CD14-positive monocyte (primary cell): ENCODE results near the gene IL22RA1. TPM values are rescaled to one million over a fixed set of nuclear protein-coding genes. Genes with fewer than 3 reads are reported as not detected.

Experiments used
- DNase-seq, 3 donors: peaks; one replicate each; pipeline ENCODE4 v3.0.0-alpha.2; 2011 to 2022
- H2AFZ ChIP-seq: 2 replicates; pipeline ENCODE4 v1.6.0; 2012; ENCODE audit warnings: mild to moderate bottlenecking, low read depth, low read length, inconsistent platforms; ENCODE audit not compliant: insufficient read depth, poor library complexity, severe bottlenecking
- H3K27ac ChIP-seq, 2 donors: 1 replicate in 1 of 2; 2 replicates in 1 of 2; pipeline ENCODE4 v1.5.1; 2012 to 2013; ENCODE audit warnings: low read length in 2 of 2, control low read depth in 1 of 2, inconsistent platforms in 1 of 2, low read depth in 1 of 2, mild to moderate bottlenecking in 1 of 2
- H3K27me3 ChIP-seq, 2 donors: one replicate each; pipeline versions ENCODE4 v1.6.0 to v1.6.1; 2011 to 2013; ENCODE audit warnings: low read length in 2 of 2; ENCODE audit not compliant: control insufficient read depth in 2 of 2, insufficient read depth in 2 of 2
- H3K36me3 ChIP-seq, 2 donors: replicated peaks in 1 of 2; 1 replicate in 1 of 2; 2 replicates in 1 of 2; pipeline versions ENCODE4 v1.5.1 to v1.6.1; 2012 to 2013; ENCODE audit warnings: low read length in 2 of 2, control low read depth in 1 of 2, inconsistent platforms in 1 of 2, mild to moderate bottlenecking in 1 of 2; ENCODE audit not compliant: insufficient read depth in 2 of 2, control insufficient read depth in 1 of 2
- H3K4me1 ChIP-seq, 2 donors: 1 replicate in 1 of 2; 2 replicates in 1 of 2; pipeline versions ENCODE4 v1.5.1 to v1.6.1; 2012 to 2013; ENCODE audit warnings: low read length in 2 of 2, control low read depth in 1 of 2, inconsistent platforms in 1 of 2, mild to moderate bottlenecking in 1 of 2, moderate library complexity in 1 of 2; ENCODE audit not compliant: insufficient read depth in 2 of 2, control insufficient read depth in 1 of 2
- H3K4me2 ChIP-seq: replicated peaks from 2 replicates; pipeline ENCODE3; 2012; ENCODE audit warnings: low read length, moderate library complexity, mild to moderate bottlenecking; ENCODE audit not compliant: poor library complexity, severe bottlenecking; ENCODE audit errors: extremely low read depth
- H3K4me3 ChIP-seq, 3 experiments: fragments of 200-600 bp in 1 of 3; sonication (generic) in 1 of 3; replicated peaks in 1 of 3; 1 replicate in 2 of 3; 2 replicates in 1 of 3; pipeline ENCODE4 v1.5.1; 2011 to 2013; ENCODE audit warnings: low read length in 3 of 3, mild to moderate bottlenecking in 3 of 3, control low read depth in 2 of 3, low read depth in 2 of 3, inconsistent platforms in 1 of 3, moderate library complexity in 1 of 3
- H3K79me2 ChIP-seq: 2 replicates; pipeline ENCODE4 v1.6.0; 2012; ENCODE audit warnings: mild to moderate bottlenecking, control low read depth, inconsistent platforms, low read length, moderate library complexity; ENCODE audit not compliant: insufficient read depth
- H3K9ac ChIP-seq: 2 replicates; pipeline ENCODE4 v1.6.0; 2017; ENCODE audit warnings: low read length, mild to moderate bottlenecking; ENCODE audit not compliant: insufficient read depth, poor library complexity, severe bottlenecking
- H3K9me3 ChIP-seq, 2 donors: replicated peaks in 1 of 2; 1 replicate in 1 of 2; 2 replicates in 1 of 2; pipeline versions ENCODE4 v1.5.1 to v1.6.1; 2012 to 2013; ENCODE audit warnings: low read length in 2 of 2, control low read depth in 1 of 2; ENCODE audit not compliant: control insufficient read depth in 1 of 2, insufficient read depth in 1 of 2
- H4K20me1 ChIP-seq: 2 replicates; pipeline ENCODE4 v1.6.0; 2012; ENCODE audit warnings: mild to moderate bottlenecking, low read length, control low read depth, moderate library complexity; ENCODE audit not compliant: insufficient read depth
- H3K27ac Mint-ChIP-seq, 7 donors: one replicate each; pipeline ENCODE4 v1.8.0; 2020; ENCODE audit warnings: mild to moderate bottlenecking in 7 of 7, mixed read lengths in 7 of 7, moderate library complexity in 6 of 7, inconsistent platforms in 2 of 7
- H3K27me3 Mint-ChIP-seq, 3 donors: one replicate each; pipeline ENCODE4 v1.8.0; 2021 to 2022; ENCODE audit warnings: low read depth in 3 of 3, mild to moderate bottlenecking in 3 of 3, mixed read lengths in 3 of 3, moderate library complexity in 3 of 3, inconsistent platforms in 1 of 3
- H3K36me3 Mint-ChIP-seq, 2 donors: one replicate each; pipeline ENCODE4 v1.8.0; 2020; ENCODE audit warnings: mixed read lengths in 2 of 2, inconsistent platforms in 1 of 2, mild to moderate bottlenecking in 1 of 2
- H3K4me1 Mint-ChIP-seq: one replicate; pipeline ENCODE4 v1.8.0; 2020; ENCODE audit warnings: mild to moderate bottlenecking, mixed read lengths
- H3K4me3 Mint-ChIP-seq, 2 donors: one replicate each; pipeline ENCODE4 v1.8.0; 2020; ENCODE audit warnings: mild to moderate bottlenecking in 2 of 2, mixed read lengths in 2 of 2, moderate library complexity in 1 of 2
- H3K9me3 Mint-ChIP-seq, 7 donors: one replicate each; pipeline ENCODE4 v1.8.0; 2020 to 2022; ENCODE audit warnings: mixed read lengths in 7 of 7, mild to moderate bottlenecking in 6 of 7, moderate library complexity in 6 of 7, inconsistent platforms in 2 of 7
- WGBS: methylation state at CpG from one replicate; pipeline ENCODE4 v1.1.5; 2013; ENCODE audit warnings: missing lambda C conversion rate; ENCODE audit not compliant: insufficient coverage; 5-methylcytosine and 5-hydroxymethylcytosine counted together
- intact Hi-C, 2 donors: fragments of 100-400 bp; cut with micrococcal nuclease; formaldehyde crosslinking; loops; one replicate each; pipeline versions ENCODE4 v1.15.0 to v1.15.1; 2023
- polyA plus RNA-seq, 3 donors: library from polyadenylated mRNA; depleted of rRNA in 1 of 3; unstranded in 2 of 3; stranded (reverse) in 1 of 3; fragments of 300-500 nt in 2 of 3; fragments of >200 nt in 1 of 3; fragmentation: Illumina TruSeq in 2 of 3; gene quantifications; 1 replicate in 2 of 3; 2 replicates in 1 of 3; pipeline ENCODE4 v1.2.3, GENCODE V29; 2012 to 2021
- TF ChIP-seq, protein P1 (sequence below): fragments of 200-600 bp; IDR thresholded peaks from one replicate; pipeline ENCODE4 v1.8.0; 2022; ENCODE audit warnings: antibody characterized with exemption, mild to moderate bottlenecking

The IL22RA1 gene
- polyA plus RNA-seq, 3 donors = not detected

GRCh38 chr1:24107462-24108138 is 35.3 kb downstream of the IL22RA1 start:
- peaks cover 3 to 16% (median 14%) of the 10 kb centered on the region in 3 donors for H3K27me3 Mint-ChIP-seq
- TF ChIP-seq, protein P1, sequence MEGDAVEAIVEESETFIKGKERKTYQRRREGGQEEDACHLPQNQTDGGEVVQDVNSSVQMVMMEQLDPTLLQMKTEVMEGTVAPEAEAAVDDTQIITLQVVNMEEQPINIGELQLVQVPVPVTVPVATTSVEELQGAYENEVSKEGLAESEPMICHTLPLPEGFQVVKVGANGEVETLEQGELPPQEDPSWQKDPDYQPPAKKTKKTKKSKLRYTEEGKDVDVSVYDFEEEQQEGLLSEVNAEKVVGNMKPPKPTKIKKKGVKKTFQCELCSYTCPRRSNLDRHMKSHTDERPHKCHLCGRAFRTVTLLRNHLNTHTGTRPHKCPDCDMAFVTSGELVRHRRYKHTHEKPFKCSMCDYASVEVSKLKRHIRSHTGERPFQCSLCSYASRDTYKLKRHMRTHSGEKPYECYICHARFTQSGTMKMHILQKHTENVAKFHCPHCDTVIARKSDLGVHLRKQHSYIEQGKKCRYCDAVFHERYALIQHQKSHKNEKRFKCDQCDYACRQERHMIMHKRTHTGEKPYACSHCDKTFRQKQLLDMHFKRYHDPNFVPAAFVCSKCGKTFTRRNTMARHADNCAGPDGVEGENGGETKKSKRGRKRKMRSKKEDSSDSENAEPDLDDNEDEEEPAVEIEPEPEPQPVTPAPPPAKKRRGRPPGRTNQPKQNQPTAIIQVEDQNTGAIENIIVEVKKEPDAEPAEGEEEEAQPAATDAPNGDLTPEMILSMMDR = no peak
- no peaks in the 10 kb centered on the region for H3K4me1 ChIP-seq
- H3K4me3 ChIP-seq = no peak overlapping the region
- WGBS = 96% methylated on average over 9 of the region's 18 CpGs
- peaks cover 0 to 2% of the 10 kb centered on the region in 2 donors for H3K27me3 ChIP-seq
- intact Hi-C loops = no loop called here
- no peaks in the 10 kb centered on the region for H3K79me2 ChIP-seq
- no peaks in the 10 kb centered on the region for H3K9me3 ChIP-seq
- no peak overlapping the region for H3K4me3 Mint-ChIP-seq
- H3K36me3 ChIP-seq = no peaks in the 10 kb centered on the region
- no peak overlapping the region for H3K4me2 ChIP-seq
- H4K20me1 ChIP-seq = no peaks in the 10 kb centered on the region
- no peak overlapping the region for H2AFZ ChIP-seq
- H3K36me3 Mint-ChIP-seq = no peaks in the 10 kb centered on the region
- no peaks in the 10 kb centered on the region for H3K9me3 Mint-ChIP-seq
- no peak overlapping the region for H3K27ac Mint-ChIP-seq
- DNase-seq = no peak
- H3K9ac ChIP-seq = no peak overlapping the region
- H3K27ac ChIP-seq = no peak overlapping the region
- peaks cover 10% of the 10 kb centered on the region for H3K4me1 Mint-ChIP-seq

DNA sequence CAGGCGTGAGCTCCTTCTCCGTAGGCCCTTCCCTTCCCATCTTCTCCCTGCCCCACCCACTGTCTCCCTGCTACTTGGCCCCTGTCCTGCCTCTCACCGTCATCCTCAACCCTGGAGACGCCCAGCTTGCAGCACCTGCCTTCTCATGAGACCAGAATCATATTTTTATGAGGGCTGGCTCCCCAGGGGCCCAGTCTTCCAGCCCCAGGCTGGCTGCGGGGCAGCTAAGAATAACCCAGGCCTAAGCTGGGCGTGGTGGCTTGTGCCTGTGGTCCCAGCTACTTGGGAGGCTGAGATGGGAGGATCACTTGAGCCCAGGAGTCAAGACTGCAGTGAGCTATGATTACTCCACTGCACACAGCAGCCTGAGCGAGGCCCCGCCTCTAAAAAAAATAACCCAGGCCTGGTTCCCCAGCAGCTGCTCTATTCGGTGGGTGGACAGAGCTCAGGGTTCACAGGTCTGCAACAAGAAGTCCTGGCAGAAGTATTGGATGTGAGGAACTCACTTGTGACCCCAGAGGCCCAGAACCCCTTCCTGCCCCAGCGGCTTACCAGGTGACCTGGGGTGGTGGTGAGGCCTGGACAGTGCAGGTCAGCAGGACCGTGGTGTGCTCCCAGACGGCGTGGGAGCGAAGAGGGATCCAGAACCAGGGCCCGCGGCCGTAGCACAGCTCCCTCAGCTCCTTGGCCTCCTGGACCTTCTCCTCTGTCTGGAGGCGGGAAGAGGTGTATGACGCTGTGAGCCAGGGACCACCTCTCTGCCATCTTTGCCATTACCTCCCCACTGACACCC is 37.4 kb downstream of the IL22RA1 start:
- H3K27me3 ChIP-seq = no peaks in the 10 kb centered on the region
- intact Hi-C loops = no loop called here
- Mint-ChIP-seq H3K36me3 (no peaks in the 10 kb centered on the region), H3K4me3 (no peak overlapping the region), H3K27me3 (peaks cover 0 to 4% (median under 1%) of the 10 kb centered on the region in 3 donors), H3K27ac (no peak overlapping the region), H3K4me1 (no peaks in the 10 kb centered on the region), H3K9me3 (no peaks in the 10 kb centered on the region)
- no peak overlapping the region for H2AFZ ChIP-seq
- no peak overlapping the region for H3K4me3 ChIP-seq
- H3K27ac ChIP-seq = no peak overlapping the region
- no peaks in the 10 kb centered on the region for H3K36me3 ChIP-seq
- TF ChIP-seq, protein P1 = no peak
- DNase-seq = no peak
- no peaks in the 10 kb centered on the region for H4K20me1 ChIP-seq
- H3K9ac ChIP-seq = no peak overlapping the region
- H3K4me2 ChIP-seq = no peak overlapping the region
- H3K79me2 ChIP-seq = no peaks in the 10 kb centered on the region
- WGBS = 93% methylated on average over 16 of the region's 19 CpGs
- H3K9me3 ChIP-seq = no peaks in the 10 kb centered on the region
- H3K4me1 ChIP-seq = no peaks in the 10 kb centered on the region
